ENCODE measurements around the gene MRGPRF.
"Not testable (repeated sequence)": the region's sequence is repeated elsewhere in the genome, so short reads cannot be mapped to it uniquely, and the experiment has no call there.

The MRGPRF gene

DNA sequence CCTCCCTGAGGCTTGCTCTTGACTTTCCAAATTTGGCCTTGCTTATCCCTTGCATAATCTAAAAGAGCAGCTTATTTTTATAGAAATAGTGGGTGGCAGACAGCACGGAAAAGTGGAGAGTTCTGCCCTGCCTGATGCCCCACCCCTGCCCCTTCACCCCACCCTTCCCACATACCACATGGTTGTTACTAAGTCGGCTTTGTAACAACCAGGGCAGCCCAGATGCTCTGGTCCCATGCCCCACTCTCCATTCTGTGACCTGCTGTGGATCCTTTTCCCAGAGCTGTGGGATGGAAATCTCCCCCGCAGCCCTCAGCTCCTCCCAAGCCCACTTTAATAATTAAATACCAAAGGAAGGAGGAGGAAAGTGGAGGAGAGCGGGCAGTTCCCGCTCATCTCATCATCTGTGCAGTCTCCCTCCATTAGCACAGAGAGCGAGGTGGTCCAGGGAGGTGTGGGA lies 10.9 kb downstream of the MRGPRF start:
- no peak for DNase-seq

GRCh38 chr11:69001243-69002081 lies 11.6 kb downstream of the MRGPRF start:
- DNase-seq = no peak

- DNase-seq = peak; percentile 38
Observed at GRCh38 chr11:69000831-69001242, 12.2 kb downstream of the MRGPRF start.

DNA sequence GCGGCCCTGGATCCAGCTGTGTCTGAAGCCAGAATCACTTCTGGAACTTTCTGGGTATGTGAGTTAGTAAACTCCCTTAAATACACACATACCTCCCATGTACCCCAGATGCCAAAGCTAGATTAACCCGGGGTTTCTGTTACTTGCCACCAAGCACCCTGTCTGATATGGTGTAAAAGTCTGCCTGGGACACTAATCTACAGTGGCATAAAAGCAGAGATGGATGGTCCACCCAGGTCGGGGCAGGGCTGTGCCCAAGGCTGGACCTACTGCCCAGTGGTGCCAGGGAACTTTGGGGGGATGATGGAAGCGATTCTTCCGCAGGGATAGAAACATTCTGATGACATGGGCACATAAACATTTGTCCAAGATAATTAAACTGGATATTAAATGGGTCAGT lies 12.7 kb downstream of the MRGPRF start:
- DNase-seq = no peak

DNA sequence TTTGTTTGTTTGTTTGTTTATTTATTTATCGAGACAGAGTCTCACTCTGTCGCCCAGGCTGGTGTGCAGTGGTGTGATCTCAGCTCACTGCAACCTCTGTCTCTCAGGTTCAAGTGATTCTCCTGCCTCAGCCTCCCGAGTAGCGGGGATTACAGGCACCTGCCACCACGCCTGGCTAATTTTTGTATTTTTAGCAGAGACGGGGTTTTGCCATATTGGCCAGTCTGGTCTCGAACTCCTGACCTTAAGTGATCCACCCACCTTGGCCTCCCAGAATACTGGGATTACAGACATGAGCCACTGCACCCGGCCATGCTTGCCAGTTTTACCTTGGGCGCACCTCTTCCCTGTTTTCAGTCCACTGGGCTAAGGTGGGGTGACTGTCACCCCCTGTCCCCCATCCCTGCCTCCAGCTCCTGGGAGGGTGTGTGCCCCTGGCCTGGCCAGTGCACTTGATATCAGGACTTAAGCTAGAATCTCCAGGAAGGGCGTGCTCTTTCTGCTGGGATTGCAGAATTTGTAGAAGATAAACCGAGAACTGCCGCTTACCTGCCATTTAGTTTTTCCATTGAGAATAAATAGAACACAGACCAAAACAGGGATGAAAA lies 13.2 kb downstream of the MRGPRF start:
- not testable (repeated sequence) for DNase-seq

DNA sequence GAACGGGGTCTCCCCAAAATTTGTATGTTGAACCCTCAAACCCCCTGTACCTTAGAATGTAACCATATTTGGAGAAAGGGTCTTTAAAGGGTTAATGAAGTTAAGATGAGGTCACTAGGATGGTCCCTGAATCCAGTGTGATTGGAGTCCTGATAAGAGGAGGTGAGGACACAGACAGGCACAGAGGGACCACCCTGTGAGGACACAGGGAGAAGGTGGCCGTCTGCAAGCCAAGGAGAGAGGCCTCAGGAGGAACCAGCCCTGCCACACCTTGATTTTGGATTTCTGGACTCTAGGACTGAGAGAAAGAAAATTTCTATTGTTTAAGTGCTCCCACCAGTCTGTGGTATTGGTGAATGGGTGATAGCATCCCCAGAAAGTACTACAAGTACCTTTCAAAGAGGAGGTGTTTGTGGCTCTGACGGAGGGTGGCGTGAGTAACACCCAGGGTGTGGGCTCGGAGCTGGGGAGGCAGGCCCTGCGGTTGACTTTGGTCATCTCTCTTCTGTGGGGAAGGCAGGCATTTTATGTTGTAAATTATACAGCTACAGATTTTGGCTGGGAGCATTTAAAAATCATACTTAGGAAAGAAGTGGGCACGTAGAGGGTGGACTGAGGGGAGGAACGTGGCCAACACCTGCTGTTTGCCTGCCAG lies 13.8 kb downstream of the MRGPRF start:
- DNase-seq = no peak

GRCh38 chr11:68998390-68998911 lies 14.6 kb downstream of the MRGPRF start:
- peak; percentile 79 for DNase-seq

- DNase-seq = no peak
Observed at GRCh38 chr11:68997995-68998348, 15.1 kb downstream of the MRGPRF start.

DNA sequence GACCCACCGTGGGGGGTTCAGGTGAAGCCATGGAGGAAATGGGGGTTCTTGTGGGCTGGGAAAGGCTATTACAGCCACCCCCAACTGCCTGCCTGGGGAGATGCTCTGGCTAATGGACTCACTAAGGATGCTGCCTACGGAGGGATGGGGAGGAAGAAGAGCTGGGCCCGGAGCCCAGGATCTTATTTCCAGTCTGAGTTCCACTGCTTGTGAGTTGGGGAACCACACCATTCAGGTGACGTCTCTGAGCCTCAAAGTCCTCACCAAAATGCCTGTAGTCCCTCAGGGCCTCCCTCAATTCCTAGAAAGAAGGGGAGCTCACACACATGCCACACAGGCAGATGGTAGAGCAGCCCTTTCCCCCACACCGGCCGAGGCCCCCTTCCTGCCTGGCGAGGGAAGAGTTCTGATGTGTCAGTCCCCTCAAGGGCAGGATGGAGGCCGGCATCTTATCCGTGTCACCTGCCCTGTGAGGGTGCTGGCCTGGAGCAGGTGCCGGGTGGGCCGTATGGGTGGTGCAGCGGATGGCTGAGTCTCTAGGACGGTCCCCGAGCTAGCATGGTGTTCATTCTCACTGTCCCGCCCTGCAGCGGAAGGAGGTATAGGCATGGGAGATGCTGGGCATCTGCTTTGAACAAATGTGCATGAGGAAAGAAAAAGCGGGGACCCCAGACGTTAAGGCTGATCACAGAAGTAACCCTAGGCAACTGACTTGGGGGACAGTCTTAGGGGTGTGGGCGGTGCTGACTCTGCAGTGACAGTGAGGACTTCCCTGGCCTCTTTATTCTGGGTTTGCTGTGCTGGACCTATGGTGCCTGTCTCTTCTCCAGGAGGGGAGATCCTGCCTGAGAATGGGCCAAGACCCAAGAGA lies 15.7 kb downstream of the MRGPRF start:
- no peak for DNase-seq

GRCh38 chr11:68996376-68997123 lies 16.5 kb downstream of the MRGPRF start:
- DNase-seq = no peak

DNA sequence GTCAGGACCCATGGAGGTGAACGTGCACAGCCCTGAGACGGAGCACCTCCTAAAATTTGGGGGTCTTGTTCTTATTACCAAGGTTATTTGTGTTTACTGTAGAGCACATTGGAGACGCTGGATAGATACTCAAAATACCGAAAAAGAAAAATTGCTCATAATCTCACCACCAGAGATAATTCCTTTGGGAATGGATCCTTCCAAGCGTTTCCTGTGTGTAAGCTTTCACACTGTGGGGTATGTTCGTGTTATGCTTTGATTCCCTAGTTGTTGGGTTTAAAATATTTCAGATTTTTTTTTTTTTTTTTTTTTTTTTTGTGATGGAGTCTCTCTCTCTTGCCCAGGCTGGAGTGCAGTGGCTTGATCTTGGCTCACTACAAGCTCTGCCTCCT lies 18.2 kb downstream of the MRGPRF start:
- no peak for DNase-seq

GRCh38 chr11:68994161-68994893 lies 18.7 kb downstream of the MRGPRF start:
- no peak for DNase-seq

DNA sequence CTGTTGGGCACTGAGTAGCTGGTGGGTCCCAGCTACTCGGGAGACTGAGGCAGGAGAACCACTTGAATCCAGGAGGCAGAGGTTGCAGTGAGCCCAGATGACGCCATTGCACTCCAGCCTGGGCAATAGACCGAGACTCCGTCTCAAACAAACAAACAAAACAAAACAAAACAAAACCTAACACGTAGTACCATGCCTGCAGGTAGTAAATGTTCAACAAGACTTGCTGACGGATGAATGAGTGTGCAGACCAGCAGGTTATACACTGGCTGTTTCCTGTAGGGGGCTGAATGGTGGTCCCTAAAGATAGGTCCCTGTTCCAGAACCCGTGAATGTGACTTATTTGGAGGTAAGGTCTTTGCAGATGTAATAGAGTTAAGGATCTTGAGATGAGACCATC lies 19.5 kb downstream of the MRGPRF start:
- no peak for DNase-seq

GRCh38 chr11:68992743-68993255 lies 20.2 kb downstream of the MRGPRF start:
- no peak for DNase-seq

- no peak for DNase-seq
Observed at GRCh38 chr11:68990995-68991780, 21.9 kb downstream of the MRGPRF start.

- DNase-seq = no peak
Observed at GRCh38 chr11:68989936-68990606, 23.0 kb downstream of the MRGPRF start.

DNA sequence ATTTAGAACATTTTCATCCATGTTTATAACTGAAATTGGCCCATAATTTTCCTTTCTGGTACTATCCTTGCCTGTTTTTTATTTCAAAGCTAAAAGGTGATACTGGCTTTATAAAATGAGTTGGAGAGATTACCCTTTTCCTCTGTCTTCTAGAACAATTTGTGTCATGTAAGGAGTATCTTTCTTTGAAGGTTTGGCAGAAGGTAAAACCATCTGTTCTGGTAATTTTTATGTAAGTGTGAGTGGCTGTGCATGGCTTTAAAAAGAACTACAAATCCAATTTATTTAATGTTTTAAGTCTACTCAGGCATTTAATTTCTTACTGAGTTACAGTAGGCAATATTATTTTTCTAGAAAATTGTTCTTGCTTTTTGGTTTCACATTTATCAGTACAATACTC lies 24.6 kb downstream of the MRGPRF start:
- DNase-seq = no peak

GRCh38 chr11:68987211-68987610 lies 25.8 kb downstream of the MRGPRF start:
- DNase-seq = no peak

GRCh38 chr11:68983801-68984200 lies 29.2 kb downstream of the MRGPRF start:
- peak; percentile 47 for DNase-seq

DNA sequence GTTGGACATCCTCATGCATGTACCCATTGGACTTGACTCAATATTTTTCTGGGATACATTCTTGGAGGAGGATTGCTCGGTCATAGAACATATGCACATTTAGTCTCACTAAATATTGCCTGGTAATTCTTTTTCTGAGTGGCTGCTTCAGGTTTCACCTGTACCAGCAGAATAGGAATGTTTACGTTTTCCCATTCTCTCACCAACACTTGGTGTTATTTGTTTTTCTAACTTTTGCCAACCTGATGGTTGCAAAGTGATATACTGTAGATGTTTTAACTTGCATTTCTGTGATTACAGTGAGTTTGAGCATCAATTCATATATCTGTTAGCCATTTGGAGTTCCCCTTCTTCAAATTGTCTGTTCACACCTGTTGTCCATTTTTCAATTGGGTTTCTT lies 30.9 kb downstream of the MRGPRF start:
- no peak for DNase-seq
